ENCODE measurements around the gene FASN. TPM values are rescaled to one million over a fixed set of nuclear protein-coding genes. Genes with fewer than 3 reads are reported as not detected.
A peak's percentile ranks its signal among the peaks of the same experiment; 100 is the strongest.

Gene FASN
- total RNA-seq, 1 experiment from 2014 or later, result 69.2 TPM

DNA sequence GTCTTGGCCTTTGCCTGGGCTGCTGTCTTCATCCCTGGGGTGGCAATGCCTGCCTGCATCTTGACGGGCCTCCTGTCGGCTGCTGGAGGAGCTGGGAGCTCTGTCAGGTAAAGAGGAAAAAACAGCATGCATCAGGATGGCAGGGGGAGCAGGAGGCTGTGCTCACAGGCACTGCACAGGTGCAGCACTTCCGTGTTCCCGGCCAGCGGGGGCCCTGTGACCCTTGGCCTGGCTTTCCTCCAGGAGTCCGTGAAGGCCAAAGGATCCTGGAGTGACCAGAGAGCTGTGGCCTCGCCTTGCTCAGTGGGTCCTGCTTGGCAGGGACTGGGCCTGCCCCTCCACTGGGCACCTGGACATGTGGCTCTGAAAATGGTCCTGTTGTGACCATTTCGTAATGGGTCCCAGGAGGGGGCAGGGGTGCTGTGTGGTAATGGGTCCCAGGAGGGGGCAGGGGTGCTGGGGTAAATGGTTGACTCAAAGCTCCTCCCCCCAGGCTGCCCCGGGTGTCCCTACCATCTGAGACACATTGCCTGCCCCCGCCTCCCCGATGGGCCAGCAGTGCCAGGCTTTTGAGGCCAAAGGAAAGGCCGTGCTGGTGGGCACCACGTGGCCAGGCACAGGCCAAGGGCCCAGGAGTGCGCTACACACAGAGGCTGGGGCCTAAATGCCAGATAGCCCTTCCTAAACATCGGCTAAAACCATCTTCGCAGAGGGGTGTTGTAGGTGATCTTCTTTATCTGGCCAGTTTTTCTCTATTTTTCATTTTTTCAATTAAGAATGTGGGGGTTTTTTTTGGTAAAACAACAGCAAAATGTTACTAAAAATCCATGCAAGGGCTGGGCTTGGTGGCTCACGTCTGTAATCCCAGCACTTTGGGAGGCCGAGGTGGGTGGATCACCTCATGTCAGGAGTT is 4.0 kb upstream of the FASN start:
- DNase-seq (ENCODE audit: low read depth), result no peak

DNA sequence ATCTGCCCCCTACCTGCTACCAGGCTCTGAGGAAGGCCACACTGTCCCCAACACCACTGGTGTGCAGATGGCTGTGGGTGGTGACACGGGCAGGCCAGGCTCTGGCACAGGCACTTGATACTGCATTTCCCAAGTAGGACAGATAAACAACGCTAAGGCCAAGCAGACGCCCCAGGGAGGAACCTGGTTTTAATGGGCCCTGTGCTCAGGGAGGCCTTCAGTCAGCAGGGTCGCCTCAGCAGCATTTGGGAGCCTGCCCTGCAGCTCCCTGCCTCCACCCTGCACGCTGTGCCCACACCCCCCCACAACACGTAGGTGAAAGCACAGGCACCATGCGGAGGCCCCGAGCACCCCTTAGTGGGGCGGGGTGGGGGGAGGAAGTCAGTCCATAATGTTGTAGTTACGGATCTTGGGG is 3.3 kb upstream of the FASN start:
- DNase-seq (ENCODE audit: low read depth), result no peak

GRCh38 chr17:82100502-82101298 is 2.7 kb upstream of the FASN start:
- no peak for DNase-seq (ENCODE audit: low read depth)

DNA sequence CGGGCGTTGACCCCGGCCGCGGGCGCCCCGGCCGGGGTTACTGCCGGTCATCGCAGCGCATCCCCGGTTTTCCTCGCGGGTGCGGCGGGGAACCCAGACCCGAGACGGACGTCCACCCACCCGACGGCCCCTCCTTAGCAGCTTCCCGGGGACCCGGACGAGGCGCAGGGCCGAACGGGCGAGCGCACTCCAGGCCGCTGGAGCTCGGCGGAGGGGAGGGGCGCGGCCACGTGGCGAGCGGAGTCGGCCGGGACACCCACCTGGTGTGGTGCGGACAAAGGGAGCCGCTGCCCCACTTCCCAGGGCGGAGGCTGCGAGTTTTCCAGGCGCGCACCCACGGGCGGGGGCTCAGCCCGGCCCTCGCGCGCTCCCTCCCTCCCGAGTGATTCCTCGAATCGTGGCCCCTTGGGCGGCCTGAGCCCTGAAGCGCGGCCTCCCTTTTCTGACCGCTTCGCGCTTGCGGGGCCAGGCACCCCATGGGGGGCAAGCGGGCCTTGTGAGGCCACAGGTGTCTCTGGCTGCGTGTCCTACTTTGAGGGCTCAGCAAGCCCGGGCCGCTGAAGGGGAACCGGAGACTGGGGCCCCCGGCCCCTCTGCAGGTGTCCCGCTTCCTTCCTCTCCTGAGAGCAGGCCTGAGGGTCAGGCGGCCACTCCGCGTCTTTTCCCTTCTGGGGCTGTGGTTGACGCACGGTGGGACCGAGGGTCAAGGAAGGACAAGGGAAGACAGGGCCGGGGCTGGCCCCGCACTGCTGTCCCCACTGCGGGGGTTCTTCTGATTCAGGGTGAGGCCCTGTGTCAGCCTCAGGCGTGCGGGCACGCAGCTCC is 1.1 kb upstream of the FASN start:
- DNase-seq (ENCODE audit: low read depth), result no peak

GRCh38 chr17:82097919-82098168 is 192 bp downstream of the FASN start:
- no peak for DNase-seq (ENCODE audit: low read depth)

GRCh38 chr17:82097184-82097918 is 685 bp downstream of the FASN start:
- peak; percentile 52 for DNase-seq (ENCODE audit: low read depth)

GRCh38 chr17:82096709-82097183 is 1.3 kb downstream of the FASN start:
- DNase-seq (ENCODE audit: low read depth), result no peak

DNA sequence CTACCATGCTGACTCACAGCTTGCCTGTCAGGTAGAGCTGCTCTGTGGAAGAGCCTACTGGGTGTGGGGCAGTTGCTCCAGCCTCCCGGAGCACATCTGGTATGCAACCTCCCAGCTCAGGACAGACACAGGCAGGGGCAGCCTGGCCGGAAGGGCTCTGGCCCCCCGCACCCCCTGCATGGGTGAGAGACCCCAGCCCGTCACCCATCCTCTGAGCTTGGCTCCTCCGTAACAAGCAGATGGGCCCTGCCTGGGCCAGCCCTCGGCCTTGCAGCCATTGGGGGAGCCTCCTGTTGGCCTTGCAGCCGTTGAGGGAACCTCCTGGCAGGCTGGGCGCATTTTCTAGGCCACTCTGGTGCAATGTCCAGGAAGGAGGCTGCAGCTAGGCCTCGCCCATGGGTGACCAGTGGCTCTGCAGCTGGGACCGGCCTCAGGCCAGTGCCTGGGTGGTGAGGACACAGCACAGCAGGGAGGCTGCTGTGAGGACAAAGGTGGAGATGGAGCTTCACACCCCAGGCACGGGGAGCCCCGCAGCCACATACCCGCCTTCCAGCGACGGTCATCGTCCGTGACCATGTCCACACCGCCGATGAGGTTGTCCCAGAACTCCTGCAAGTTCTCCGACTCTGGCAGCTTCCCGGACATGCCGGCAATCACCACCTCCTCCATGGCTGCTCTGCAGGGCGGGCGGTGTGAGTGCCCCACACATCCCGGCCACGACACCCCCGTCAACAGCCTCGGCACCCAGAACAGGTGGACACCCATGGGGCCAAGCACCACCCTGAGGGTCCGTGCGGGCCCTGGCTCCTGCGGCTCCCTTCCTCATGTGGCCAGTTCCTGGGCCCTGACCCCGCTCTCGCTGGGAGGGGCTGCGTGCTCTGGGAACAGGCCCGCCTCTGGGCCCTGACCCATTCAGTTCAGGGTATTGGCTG is 2.0 kb downstream of the FASN start:
- DNase-seq (ENCODE audit: low read depth), result no peak

- DNase-seq (ENCODE audit: low read depth), result no peak
These were observed 2.9 kb downstream of the FASN start for GRCh38 chr17:82094931-82095776.

DNA sequence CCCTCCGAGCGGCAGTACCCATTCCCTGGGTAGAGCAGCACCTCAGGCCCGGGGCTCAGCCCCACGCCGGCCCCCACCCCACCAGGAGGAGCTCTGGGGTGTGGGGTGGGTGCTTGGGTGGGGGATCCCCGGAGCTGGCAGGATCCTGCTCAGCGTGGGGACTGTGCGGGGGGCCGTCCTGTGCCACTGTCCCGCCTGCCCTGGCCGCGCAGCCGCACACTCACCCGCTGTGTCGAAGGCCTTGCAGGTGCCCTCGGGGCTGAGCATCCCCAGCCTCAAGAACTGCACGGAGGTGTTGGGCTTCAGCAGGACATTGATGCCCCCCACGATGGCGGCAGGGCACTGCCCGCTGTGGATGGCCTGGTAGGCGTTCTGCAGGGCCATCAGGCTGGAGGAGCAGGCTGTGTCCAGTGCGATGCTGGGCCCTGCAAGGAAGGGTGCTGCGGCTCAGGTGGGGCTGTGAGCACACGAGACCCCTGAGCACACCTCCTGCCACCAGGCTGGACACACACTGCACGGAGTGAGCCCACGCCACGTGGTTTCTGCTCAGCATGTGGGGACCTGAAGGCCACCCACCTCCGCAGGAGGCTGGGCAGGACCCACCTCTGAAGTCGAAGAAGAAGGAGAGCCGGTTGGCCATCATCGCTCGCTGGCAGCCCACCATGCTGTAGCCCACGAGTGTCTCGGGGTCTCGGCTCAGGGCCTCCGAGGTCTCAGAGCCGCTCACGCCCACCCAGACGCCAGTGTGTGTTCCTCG is 4.9 kb downstream of the FASN start:
- DNase-seq (ENCODE audit: low read depth), result no peak

- DNase-seq (ENCODE audit: low read depth), result no peak
These were observed 5.4 kb downstream of the FASN start for GRCh38 chr17:82092628-82092994.

- no peak for DNase-seq (ENCODE audit: low read depth)
These were observed 5.9 kb downstream of the FASN start for GRCh38 chr17:82092094-82092586.

- no peak for DNase-seq (ENCODE audit: low read depth)
These were observed 6.6 kb downstream of the FASN start for GRCh38 chr17:82091264-82092066.

- no peak for DNase-seq (ENCODE audit: low read depth)
These were observed 7.3 kb downstream of the FASN start for GRCh38 chr17:82090549-82091263.

DNA sequence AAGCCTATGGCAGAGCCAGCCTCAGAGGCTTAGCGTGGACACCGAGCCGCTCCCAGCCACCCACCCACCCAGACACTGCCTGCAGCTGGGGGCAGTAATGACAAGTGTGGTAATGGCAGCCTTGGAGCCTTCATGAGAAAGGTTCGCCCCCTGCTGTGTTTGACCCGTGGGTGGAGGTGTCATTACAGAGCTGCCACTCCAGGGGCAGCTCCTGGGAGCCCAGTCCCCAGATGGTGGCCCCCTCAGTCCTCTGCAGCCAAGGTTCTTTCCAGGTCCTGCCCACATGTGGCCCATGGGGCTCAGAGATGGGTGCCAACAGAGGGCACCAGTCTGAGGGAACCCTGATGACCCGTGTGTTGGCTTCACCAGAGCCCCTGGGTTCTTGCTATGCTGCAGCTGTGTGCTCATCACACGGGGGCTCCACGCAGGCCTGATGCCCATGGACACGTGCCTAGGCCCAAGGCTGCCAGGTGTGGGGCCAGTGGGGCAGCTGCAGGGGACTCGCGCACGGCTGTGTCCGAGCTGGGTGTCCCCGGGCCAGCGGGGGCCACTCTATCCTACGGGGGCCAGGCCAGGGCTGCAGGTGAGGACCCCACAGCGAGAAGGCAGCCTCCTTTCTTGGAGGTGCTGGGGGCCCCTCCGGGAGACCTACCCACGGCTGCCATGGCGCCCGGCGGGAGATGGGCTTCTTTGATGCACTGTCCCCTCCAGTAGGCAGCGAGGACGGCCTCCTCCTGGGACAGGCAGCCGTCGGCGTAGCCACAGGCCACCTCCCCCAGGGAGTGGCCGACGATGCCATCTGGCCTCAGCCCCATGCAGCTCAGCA is 8.1 kb downstream of the FASN start:
- no peak for DNase-seq (ENCODE audit: low read depth)
